OCI-LY3 (cell line): Measurements from ENCODE around the gene CRB2.

Source experiments
- H2AFZ ChIP-seq: fragments of 200-600, 300-600 bp; shearing (Covaris generic); 2 replicates; pipeline ENCODE4 v1.6.0; 2014; ENCODE audit warnings: antibody characterized with exemption, low read depth, low read length
- H3K27ac ChIP-seq: fragments of 200-600, 300-600 bp; sonication (generic); 2 replicates; pipeline ENCODE4 v1.5.1; 2014; ENCODE audit warnings: mild to moderate bottlenecking, low read length, moderate library complexity, mixed read lengths
- H3K27me3 ChIP-seq: fragments of 200-600, 300-600 bp; sonication (generic); 2 replicates; pipeline ENCODE4 v1.6.1; 2014; ENCODE audit warnings: low read depth, low read length, mixed read lengths
- H3K36me3 ChIP-seq: fragments of 200-600, 300-600 bp; sonication (generic); replicated peaks from 2 replicates; pipeline ENCODE3; 2014; ENCODE audit warnings: low read depth, low read length, mixed read lengths
- H3K4me1 ChIP-seq: fragments of 300-600, 200-600 bp; sonication (generic); 2 replicates; pipeline ENCODE4 v1.6.1; 2014; ENCODE audit warnings: low read length, mixed read lengths
- H3K4me2 ChIP-seq: fragments of 200-600, 300-600 bp; sonication (generic); 2 replicates; pipeline ENCODE4 v1.6.1; 2014; ENCODE audit warnings: low read length, mixed read lengths
- H3K4me3 ChIP-seq: fragments of 300-600, 200-600 bp; sonication (generic); 2 replicates; pipeline ENCODE4 v1.5.1; 2014; ENCODE audit warnings: antibody characterized with exemption, mild to moderate bottlenecking, low read length, moderate library complexity
- H3K79me2 ChIP-seq: fragments of 300-600, 200-600 bp; shearing (Covaris generic); 2 replicates; pipeline ENCODE4 v1.6.1; 2014; ENCODE audit warnings: mild to moderate bottlenecking, low read length, mixed read lengths
- H3K9ac ChIP-seq: fragments of 300-600, 200-600 bp; shearing (Covaris generic); 2 replicates; pipeline ENCODE4 v1.6.0; 2014; ENCODE audit warnings: mild to moderate bottlenecking, low read length, moderate library complexity
- H3K9me3 ChIP-seq: fragments of 200-600, 300-600 bp; shearing (Covaris generic); 2 replicates; pipeline ENCODE4 v1.6.1; 2014; ENCODE audit warnings: low read length, mixed read lengths; ENCODE audit not compliant: insufficient read depth
- H4K20me1 ChIP-seq: fragments of 200-600, 300-600 bp; sonication (generic); 2 replicates; pipeline ENCODE4 v1.6.1; 2016; ENCODE audit warnings: low read length, mixed read lengths; ENCODE audit not compliant: insufficient read depth
- EZH2phosphoT487 ChIP-seq: fragments of 200-600 bp; shearing (Covaris generic); IDR thresholded peaks from 2 replicates; pipeline ENCODE4 v1.6.1; 2018; ENCODE audit warnings: antibody characterized with exemption, mixed run types, low read depth
- TF ChIP-seq, protein P1 (sequence below): fragments of 200-600, 300-600 bp; sonication (generic); IDR thresholded peaks from 2 replicates; pipeline ENCODE4 v1.5.1; 2014; ENCODE audit warnings: antibody characterized with exemption, low read length, low read depth

The CRB2 gene

GRCh38 chr9:123382653-123383511, 26.9 kb downstream of the CRB2 start:
- no peaks in the 10 kb centered on the region for H3K27me3 ChIP-seq
- no peaks in the 10 kb centered on the region for H4K20me1 ChIP-seq
- no peak overlapping the region for H3K27ac ChIP-seq
- no peak overlapping the region for H3K4me2 ChIP-seq
- H3K79me2 ChIP-seq, result no peaks in the 10 kb centered on the region
- peaks cover 8% of the 10 kb centered on the region for H3K36me3 ChIP-seq
- H3K9ac ChIP-seq, result no peak overlapping the region
- H3K4me3 ChIP-seq, result no peak overlapping the region
- H3K4me1 ChIP-seq, result no peaks in the 10 kb centered on the region
- TF ChIP-seq, protein P1, sequence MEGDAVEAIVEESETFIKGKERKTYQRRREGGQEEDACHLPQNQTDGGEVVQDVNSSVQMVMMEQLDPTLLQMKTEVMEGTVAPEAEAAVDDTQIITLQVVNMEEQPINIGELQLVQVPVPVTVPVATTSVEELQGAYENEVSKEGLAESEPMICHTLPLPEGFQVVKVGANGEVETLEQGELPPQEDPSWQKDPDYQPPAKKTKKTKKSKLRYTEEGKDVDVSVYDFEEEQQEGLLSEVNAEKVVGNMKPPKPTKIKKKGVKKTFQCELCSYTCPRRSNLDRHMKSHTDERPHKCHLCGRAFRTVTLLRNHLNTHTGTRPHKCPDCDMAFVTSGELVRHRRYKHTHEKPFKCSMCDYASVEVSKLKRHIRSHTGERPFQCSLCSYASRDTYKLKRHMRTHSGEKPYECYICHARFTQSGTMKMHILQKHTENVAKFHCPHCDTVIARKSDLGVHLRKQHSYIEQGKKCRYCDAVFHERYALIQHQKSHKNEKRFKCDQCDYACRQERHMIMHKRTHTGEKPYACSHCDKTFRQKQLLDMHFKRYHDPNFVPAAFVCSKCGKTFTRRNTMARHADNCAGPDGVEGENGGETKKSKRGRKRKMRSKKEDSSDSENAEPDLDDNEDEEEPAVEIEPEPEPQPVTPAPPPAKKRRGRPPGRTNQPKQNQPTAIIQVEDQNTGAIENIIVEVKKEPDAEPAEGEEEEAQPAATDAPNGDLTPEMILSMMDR, result no peak
- no peak overlapping the region for H2AFZ ChIP-seq
- H3K9me3 ChIP-seq, result no peaks in the 10 kb centered on the region

GRCh38 chr9:123383512-123384170, 27.6 kb downstream of the CRB2 start:
- no peaks in the 10 kb centered on the region for H4K20me1 ChIP-seq
- no peak overlapping the region for H3K27ac ChIP-seq
- H3K9ac ChIP-seq, result no peak overlapping the region

DNA sequence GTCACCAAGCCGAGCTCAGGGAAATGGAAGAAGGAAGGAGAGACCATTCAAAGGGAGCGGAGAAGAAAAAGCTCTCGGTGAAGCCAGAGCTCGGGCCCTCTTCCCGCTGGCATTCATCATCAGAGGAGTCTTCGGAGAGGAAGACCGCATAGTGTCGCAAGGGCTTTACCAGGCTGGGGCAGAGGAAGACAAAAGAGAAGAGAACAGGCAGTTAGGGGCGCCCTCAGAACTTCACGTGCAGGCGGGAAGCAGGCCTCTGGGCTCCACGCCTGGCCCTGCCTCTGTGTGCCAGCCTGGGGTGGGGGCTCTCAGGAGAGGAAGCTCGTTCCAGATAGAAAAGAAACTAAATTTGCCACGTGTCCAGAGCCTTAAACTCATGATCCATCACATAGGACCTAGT, 31.7 kb downstream of the CRB2 start:
- H3K4me1 ChIP-seq, result no peaks in the 10 kb centered on the region
- H3K9me3 ChIP-seq, result no peaks in the 10 kb centered on the region
- no peak overlapping the region for H3K4me3 ChIP-seq
- H3K36me3 ChIP-seq, result peaks cover 5% of the 10 kb centered on the region
- H3K27me3 ChIP-seq, result no peaks in the 10 kb centered on the region
- H3K27ac ChIP-seq, result no peak overlapping the region
- no peaks in the 10 kb centered on the region for H3K79me2 ChIP-seq
- H4K20me1 ChIP-seq, result no peaks in the 10 kb centered on the region
- no peak overlapping the region for H3K4me2 ChIP-seq
- no peak overlapping the region for H2AFZ ChIP-seq
- TF ChIP-seq, protein P1, result no peak
- no peak for TF ChIP-seq EZH2phosphoT487
- no peak overlapping the region for H3K9ac ChIP-seq

More at GRCh38 chr9:123383512-123384170, 27.6 kb downstream of the CRB2 start:
- Histone ChIP-seq H3K36me3 (peaks cover 8% of the 10 kb centered on the region), H3K9me3 (no peaks in the 10 kb centered on the region), H3K4me1 (no peaks in the 10 kb centered on the region), H3K27me3 (no peaks in the 10 kb centered on the region), H3K79me2 (no peaks in the 10 kb centered on the region), H2AFZ (no peak overlapping the region), H3K4me3 (no peak overlapping the region), H3K4me2 (no peak overlapping the region)
- no peak for TF ChIP-seq EZH2phosphoT487
- TF ChIP-seq, protein P1, result no peak

- Histone ChIP-seq H3K36me3 (peaks cover 3% of the 10 kb centered on the region), H3K9ac (no peak overlapping the region), H3K4me3 (no peak overlapping the region), H4K20me1 (no peaks in the 10 kb centered on the region), H3K79me2 (no peaks in the 10 kb centered on the region), H3K9me3 (no peaks in the 10 kb centered on the region), H3K4me1 (no peaks in the 10 kb centered on the region), H3K27ac (no peak overlapping the region), H3K4me2 (no peak overlapping the region), H2AFZ (no peak overlapping the region), H3K27me3 (no peaks in the 10 kb centered on the region)
- TF ChIP-seq, protein P1, result no peak
- TF ChIP-seq EZH2phosphoT487, result no peak
Measured at GRCh38 chr9:123389070-123389469, 33.1 kb downstream of the CRB2 start.
